HG02973 (cell line): ENCODE data around the gene EIF3F.
A peak's percentile ranks its signal among the peaks of the same experiment; 100 is the strongest.

Experiments
- ATAC-seq: cut with Tn5 transposase; IDR thresholded peaks from one replicate; pipeline ENCODE4 v1.9.1; 2021; ENCODE audit warnings: moderate library complexity; ENCODE audit not compliant: unreplicated experiment

Gene EIF3F, protein sequence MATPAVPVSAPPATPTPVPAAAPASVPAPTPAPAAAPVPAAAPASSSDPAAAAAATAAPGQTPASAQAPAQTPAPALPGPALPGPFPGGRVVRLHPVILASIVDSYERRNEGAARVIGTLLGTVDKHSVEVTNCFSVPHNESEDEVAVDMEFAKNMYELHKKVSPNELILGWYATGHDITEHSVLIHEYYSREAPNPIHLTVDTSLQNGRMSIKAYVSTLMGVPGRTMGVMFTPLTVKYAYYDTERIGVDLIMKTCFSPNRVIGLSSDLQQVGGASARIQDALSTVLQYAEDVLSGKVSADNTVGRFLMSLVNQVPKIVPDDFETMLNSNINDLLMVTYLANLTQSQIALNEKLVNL

DNA sequence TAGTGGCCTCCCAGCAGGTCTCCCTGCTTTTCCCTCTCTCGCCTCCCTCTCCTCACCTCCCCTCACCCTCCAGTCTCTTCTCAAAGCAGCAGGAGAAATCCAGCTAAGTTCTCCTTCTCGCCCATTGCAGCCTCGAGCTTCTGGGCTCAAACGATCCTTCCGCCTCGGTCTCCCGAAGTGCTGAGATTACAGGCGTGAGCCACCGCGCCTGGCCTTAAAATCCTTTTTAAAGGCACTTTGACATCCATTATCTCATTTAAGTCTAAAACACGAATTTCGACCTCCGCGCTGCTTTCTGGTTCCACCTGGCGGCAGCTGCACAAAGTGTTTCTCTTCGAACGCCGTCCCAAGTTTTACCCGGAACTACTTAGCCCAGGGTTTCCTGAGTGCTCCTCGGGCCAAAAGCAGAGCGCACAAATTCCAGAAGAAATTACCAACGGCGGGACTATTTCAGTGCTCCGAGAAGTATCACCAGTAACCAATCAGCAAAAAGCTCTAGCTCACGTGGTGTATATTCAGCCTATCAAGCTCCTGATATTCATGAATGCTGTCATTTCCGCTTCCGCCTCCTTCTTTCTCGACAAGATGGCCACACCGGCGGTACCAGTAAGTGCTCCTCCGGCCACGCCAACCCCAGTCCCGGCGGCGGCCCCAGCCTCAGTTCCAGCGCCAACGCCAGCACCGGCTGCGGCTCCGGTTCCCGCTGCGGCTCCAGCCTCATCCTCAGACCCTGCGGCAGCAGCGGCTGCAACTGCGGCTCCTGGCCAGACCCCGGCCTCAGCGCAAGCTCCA, at the start of gene EIF3F:
Gene EIF3F (plus strand): TSS at position 570 of the 792 bp plus-strand sequence. CDS start 16 bp downstream, at position 586.
- ATAC-seq = peak; percentile 88

DNA sequence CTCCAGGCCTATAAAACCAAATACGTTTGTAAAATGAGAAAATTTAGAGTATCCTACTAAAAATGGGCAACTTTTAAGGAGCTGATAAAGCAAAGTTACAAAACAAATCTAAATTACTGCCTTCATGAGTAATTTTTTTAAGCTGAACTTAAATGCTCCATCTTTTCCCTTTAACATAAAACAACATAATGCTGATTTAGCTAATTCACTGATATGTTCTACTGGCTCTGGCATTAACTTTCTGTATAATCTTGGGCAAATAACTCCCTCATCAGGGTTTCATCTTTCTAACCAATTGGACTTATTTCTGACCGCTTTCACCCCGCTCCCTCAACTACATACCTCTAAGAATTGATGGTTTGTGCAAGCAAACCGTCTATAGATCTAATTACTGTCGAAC, 46.0 kb upstream of the EIF3F start:
- ATAC-seq = no peak

DNA sequence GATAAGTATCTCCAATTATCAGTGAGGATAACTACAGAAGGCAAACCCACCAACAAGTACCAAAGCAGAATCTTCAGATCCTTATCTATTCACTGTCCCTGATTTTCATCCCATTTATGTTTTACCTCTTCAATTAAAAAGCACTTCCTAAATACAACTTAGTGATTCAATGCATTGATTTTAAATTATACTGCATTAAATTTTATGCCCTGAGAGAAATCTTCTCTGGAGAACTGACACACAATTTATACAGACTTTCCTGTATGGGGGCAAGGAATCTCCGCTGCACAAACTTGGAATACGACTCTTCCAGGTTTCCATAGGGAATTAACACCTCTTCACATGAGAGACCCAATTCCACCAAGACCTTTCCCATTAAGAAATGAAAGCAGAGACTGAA, 45.5 kb upstream of the EIF3F start, which contains the start of gene OR10A3:
Gene OR10A3 (minus strand): TSS at position 101 of the 400 bp plus-strand sequence. CDS start 2,188 bp downstream, outside the sequence.
- no peak for ATAC-seq

DNA sequence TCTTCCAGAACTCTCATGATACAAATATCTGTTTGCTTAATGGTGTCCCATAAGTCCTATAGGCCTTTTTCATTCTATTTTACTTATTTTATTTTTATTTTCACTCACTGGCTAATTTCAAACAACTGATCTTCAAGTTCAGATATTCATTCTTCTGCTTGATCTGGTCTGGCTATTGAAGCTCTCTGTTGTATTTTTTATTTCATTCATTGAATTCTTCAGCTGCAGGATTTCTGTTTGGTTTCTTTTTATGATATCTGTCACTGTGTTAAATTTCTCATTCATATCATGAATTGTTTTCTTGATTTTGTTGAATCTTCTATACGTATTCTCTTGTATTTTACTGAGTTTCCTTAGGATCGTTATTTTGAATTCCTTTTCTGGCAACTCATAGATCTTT, 43.0 kb upstream of the EIF3F start:
- ATAC-seq = no peak

DNA sequence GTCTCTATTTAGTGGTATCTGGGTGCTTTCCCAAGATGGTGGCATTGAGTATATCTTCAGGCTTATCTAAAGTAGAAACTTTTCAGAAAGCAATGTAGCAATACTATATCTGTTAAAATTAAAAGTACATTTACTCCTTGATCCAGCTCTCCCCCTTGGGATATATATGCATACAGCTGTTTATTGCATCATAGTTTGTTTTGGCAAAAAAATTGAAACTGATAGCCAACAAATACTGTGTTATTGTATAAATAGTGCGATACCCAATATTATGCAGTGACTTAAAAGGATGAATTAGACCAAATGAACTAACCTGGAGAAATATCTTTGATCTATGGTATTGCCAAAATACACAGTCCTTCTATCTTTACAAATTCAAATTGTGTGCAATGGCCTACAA, 37.2 kb upstream of the EIF3F start:
- ATAC-seq = no peak

DNA sequence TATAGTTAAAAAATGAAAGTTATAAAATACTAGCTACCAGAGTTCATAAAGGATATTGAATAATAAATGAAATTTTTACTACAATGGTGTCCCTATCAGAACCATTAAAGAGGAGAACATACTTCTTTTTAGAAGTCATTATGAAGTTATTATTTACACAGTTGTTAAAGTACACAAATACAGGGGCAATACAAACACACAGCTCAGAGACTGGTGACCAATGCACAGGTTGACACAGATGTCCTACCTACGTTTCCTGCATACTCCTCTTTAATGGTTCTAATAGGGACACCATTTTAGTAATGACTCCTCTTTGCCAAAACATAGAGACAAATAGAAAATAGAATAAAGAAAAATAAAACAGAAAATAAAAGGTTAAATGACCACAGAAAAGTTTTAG, 31.9 kb upstream of the EIF3F start:
- ATAC-seq = no peak

DNA sequence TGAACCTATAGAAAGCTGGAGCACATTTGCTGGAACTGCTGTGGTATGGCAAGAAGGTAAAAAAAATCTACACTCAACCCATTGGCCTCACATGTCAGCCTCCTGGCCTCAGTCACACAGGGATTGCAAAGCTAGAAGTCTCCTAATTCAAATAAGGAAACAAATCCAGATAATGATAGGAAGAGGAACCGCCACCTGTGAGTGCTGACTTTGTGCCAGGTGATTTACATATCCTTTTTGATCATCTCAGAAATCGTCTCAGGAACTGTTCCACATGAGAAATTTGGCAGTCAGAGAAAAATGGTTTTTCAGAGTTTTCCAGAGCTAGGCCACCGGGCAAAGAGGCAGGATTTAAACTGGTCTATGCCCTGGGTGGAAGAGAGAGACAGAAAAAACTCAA, 22.9 kb upstream of the EIF3F start:
- no peak for ATAC-seq

DNA sequence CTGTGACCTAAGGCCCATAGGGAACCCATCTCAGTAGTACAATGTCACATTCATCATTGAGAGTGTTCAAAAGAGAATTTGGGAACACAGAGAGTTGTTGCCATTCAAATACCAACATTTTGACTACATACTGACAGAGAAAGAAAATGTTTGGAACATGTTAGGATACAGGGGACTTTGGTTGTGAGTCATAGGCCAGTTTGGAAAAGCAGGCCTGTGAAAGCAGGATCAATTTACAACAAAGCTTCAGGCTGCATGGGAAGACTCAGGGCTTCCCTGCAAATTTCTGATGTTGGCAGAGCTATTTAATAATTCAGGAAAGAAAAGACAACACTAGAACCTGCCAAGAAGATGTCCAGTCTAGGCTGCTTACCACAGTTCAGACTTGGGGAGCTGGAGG, 22.3 kb upstream of the EIF3F start:
- no peak for ATAC-seq

DNA sequence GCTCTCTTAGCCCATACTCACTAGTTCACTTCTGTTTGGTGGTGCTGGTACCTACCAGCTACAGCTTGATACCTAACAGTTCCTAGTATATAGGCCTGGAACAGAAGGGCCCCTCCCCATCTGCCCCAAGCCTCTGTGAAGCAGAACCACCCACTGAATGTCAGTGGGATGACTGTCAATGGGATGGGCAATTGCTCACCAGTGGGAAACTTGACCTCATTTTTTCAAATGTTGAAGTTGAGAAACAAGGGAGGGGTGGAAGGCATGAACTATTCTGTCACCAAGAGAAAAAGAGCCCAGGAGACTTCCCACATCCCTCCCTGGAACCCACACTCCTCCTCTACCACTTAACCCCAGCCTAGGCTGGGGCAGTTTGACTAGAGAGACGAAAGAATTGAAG, 21.8 kb upstream of the EIF3F start, which contains the start of gene NLRP10:
Gene NLRP10 (minus strand): TSS at position 62 of the 400 bp plus-strand sequence. CDS start 1,952 bp downstream, outside the sequence.
- ATAC-seq = no peak

DNA sequence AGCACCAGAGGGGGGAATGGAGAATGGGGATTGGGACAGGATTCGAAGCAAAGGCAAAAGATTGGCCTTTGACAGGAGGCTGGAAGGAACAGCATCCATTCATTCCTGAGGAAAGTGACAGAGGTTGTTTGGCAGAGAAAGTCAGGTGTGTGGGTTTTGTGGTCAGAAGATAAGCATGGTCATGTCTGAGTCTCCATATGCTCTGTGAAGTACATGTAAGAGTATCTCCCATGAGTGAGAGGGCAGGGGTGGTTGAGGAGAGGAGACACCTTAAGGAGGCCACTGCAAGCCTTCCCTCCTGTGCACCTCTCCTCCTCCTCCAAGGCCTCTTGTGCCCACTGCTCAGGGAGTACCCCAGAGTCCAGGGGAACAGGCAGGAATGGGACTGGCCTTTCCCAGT, 20.0 kb upstream of the EIF3F start:
- no peak for ATAC-seq

DNA sequence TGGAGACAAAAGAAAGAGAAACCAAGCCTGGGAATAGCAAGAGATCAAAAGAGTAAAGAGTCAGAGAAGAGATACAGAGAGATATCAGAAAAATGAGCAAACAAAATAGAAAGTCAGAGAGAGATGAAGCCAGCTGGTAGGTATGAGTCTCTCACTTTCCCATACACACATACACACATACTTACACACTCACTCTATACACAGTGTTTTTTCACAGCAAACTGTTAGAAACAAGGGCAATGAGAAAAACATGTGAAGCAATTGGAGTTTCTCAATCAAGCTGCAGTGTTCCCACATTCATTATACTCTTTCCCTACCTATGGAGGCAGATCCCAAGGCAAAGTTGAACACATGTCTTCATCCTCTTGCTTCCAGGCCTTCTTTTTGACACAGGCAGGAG, 19.3 kb upstream of the EIF3F start:
- ATAC-seq = no peak

DNA sequence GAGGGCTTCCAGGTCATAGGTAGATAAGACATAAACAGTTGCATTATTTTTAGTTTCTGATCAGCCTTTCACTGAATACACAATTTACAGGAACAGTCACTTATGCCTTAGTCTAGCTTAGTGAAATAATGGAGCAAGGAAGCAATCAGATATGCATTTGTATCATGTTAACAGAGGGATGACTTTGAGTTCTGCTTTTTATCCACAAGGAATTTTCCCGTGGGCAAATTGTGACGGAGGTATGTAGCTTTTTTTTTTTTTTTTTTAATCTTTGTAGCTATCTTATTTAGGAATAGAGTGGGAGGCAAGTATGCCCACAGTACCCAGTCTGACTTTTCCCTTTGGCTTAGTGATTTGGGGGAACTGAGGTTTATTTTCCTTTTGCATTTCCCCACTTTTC, 18.5 kb upstream of the EIF3F start:
- ATAC-seq = no peak

DNA sequence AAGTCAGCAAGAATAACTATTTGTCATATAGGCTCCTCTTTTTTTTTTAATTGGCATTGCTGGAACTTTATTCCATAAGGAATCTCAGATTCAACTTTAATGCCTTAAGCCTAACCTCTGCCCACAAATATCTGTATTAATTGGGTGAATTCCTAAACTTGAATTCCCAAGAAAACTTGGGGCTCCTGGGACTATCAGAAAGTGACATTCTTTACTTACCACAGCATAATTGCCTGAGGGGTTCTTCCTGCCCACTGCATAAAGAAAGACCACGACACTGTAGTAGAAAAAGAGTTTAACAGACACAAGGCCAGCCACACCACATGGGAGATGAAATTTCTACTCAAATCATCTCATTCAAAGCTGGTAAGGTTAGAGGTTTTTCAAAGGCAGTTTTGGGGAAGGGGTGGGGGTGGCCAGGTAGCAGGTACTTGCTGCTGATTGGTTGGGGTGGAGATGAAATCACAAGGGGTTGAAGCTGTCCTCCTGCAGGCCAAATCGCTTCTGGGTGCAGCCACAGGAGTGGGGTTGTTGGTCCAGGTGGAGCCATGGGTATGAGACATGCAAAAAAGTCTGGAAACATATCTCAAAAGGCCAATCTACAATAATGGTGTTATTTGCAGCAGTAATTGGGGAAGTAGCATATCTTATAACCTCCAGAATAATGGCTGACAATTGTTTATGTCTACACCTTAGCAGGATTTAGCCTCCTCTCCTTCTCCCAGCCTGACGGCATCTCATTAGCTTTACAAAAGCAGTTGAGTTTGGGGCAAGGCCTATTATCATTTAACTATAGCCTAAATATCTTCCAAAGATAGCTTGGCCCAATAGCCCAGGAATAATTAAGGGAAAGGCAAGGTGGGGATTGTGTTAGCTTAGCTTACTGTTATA, 17.1 kb upstream of the EIF3F start:
- ATAC-seq = no peak

DNA sequence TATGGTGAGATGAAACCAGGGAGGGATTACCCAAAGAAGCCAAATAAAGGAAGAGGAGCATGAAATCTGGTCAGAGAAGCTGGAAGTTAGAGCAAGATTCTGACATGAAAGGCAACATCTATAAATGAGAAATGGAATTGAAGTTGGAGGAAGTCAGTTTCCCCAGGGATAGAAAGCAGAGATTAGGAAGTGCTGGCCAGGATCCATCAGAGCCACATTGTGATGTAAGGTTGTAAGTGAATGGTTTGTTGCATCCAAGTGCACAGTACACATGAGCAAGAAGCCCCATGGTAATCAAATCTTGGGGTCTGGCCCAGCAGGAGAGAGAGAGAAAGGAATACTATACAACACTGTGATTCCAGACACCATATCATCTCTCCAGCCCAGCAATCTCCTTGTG, 15.3 kb upstream of the EIF3F start:
- ATAC-seq = no peak

DNA sequence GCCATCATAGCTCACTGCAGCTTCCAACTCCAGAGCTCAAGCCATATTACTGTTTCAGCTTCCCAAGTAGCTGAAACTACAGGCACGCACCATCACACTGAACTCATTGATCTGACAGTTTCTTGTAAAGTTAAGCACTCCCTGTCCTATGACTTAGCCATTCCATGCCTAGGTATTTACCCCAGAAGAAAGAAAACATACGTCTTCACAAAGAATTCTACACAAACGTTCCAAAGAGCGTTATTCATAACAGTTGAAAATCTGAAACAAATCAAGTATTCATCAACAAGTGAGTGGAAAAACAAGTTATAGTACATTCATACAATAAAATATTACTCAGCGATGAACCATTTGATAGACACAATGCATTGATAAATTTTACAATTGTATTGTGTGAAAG, 14.1 kb upstream of the EIF3F start:
- ATAC-seq = no peak

DNA sequence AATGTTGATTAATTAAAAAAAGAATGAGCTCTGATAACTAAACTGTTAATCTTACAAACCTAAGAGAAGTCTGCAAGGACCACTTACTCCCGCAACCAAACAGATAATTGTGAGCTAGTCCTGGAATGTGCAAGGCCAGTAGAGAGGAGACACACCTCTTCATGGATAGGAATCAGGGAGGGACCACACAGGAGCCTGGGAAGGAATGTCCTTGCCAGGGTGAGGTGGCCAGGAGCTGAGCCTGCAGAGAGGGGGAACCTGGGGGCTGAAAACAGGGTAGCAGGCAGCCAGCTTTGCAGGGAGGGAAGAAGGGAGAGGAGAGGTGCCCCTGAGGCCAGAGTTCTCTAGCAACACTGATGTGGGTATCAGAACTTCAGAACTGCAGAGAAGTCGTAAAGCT, 12.5 kb upstream of the EIF3F start:
- no peak for ATAC-seq

DNA sequence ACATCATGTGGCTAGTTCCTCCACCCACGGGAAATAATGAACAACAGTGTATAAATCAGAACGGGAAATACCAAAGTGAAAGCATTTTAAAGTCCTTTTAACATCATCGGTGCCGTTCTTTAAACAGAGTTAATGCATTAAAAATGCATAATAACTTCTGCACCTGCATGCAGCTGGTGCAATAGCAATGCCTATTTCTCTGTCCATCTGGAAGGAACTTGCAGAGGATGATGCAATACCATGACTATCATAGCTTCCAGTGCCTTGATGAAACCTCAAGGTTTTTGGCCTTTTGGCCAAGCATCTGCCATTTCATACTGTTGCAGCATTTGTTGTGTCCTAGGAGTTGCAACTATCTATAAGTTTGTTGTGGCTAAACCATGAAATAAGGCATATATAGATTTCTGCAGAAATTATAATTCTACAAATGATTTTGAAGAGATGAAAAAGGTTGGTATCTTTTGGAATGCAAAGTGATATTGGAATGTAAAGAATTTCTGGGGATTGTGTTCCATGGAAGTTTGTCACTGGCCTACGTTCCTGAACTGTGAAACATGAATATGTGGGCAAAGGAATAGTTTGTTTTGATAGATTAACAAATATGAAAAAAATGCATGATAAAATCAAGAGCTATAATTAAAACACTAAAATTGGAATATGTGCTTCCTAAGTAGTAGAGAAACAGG, 9.8 kb upstream of the EIF3F start:
- no peak for ATAC-seq

DNA sequence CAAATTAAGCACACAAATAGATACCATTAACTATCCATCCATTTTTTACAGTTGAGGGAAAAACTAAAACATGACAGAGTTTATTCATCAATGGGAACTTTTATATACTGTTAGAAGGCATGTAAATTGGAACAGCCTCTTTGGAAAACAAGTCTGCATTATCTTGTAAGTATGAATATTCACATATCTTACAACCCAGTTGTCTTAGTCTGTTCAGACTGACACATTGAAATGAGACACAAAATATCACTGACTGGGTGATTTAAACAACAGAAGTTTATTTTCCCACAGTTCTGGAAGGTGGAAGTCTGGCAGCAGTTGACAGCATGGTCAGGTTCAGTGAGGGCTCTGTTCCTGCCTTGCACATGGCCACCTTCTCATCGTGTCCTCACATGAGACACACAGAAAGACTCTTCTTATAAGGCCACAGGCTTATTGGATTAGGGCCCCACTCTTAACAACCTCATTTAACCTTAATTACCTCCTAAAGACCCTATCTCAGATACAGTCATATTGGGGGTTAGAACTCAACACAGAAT, 5.4 kb upstream of the EIF3F start:
- ATAC-seq = no peak

DNA sequence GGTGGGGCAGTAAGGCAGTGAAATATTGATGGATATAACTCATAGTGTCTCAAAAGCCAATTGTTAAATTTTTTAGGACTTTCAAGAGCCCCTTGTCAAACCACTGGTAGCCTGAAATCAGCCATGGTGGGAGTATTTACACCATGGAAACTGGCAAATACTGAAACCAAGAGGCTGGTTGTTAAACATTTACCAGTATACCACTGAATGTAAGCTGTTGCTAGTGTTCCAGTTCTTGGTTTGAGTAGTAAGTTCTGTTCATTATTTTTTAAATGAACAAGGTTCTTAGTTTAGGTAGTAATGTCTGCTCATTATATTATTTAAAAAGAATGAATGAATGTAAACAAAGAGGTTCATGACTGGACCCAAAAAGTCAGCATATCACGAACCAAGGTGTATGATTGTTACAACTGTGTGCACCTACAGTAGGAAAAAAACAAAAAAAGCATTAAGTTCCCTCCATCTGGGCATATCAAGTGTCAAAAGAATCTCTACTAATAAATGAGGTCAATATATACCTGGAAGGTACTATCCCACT, 4.5 kb upstream of the EIF3F start:
- ATAC-seq = peak; percentile 41
